DMS153 treated with DMSO at 0.1 percent for 48 hours (cell line): ENCODE measurements around the gene TGM6.

Experiments used
- DNase-seq: peaks from one replicate; lab custom pipeline; 2025; ENCODE audit not compliant: unreplicated experiment; lab: John Stamatoyannopoulos, UW

Gene TGM6

DNA sequence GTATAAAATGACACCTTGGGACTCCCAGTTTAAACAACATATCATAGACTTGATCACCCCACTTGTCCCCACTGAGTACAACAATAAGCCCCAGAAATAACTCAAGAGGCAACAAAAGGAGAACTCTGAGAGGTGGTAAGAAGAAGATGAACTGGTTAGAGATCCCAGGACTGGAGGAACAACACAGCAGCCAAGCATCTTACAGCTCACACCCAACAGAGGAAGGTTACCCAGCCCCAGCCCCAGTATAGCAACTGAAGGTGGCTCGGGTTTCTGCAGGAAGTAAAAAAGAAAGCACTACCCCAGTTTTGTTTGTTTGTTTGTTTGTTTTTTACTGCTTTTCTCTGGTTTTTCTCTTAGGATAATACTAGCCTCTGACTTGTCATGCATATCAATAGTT lies 17.1 kb upstream of the TGM6 start:
- DNase-seq, result no peak

DNA sequence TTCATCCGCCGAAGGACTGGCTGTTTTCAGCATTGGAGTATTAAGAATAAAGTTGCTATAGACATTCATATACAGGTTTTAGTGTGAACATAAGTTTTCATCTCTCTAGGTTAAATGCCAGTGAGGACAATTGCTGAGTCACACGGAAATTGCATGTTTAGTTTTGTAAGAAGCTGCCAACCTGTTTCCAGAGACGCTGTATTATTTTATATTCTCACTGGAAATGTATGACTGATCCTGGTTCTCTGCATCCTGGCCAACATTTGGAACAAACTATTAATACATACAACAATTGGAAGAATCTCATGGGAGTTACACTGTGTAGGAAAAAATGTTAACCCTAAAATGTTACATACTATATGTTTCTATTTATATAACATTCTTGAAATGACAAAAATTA lies 16.7 kb upstream of the TGM6 start:
- no peak for DNase-seq

DNA sequence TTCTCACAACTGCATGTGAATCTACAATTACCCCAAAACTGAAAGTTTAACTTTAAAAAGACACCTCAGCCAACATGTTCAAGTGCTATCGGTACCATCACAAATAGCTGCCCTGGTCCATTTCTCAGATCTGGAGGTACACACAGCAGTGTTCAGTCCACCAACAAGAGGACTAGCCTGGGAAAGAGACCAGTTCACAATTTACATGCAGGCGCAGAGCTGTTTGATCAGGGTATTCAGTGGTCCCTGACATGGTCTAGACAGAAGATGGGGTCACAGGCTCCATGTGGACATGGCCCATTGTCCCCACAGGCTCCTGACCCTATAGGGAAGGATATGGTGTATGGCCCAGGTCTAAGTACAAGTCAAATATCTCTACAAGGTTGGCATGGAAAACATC lies 15.6 kb upstream of the TGM6 start:
- no peak for DNase-seq

DNA sequence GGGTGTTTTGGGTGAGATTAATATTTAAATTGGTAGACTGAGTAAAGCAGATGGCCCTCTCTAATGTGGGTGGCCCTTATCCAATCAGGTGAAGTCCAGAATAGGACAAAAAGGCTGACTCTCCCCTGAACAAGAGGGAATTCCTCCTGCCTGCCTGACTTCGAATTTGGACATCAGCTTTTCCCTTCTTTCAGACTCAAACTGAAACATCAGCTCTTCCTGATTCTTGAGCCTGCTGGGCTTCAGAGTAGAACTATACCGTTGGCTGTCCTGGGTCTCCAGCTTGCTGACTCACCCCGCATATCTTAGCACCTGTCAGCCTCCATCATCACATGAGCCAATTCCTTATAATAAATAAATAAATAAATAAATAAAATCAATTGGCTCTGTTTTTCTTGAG lies 15.0 kb upstream of the TGM6 start:
- no peak for DNase-seq

DNA sequence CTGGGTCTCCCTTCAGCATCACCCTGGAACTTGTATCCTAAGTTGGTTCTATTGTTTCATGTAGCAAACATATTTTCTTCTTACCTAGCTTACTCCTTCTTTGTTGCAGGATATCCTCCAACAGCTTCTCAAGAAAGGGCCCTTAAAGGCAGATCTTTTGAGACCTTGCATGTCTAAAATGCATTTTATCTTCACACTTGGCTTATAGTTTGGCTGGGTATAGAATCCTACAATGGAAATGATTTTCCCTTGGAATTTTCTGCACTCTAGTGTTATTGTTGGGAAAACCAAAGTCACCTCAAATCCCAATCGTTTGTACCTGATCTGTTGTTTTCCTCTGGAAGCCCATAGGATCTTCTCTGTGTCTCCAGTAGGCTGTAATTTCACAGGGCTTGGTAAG lies 12.1 kb upstream of the TGM6 start:
- no peak for DNase-seq

DNA sequence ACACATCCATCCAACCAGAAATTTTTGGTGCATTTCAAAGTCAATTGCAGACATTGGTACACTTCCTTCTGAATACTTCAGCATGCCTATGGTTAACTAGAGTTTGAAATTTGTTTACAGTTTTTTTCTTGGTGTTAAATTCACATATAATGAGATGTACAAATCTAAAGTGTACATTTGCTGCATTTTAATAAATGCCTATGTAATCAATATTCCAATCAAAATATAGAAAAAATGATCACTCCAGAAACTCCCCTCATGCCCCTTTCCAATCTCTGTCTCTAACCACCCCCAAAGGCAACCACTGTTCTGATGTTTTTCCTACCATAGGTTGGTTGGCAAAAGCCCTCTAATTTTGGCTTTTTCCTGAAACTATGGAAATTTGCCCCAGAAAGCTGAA lies 7.6 kb upstream of the TGM6 start:
- no peak for DNase-seq

DNA sequence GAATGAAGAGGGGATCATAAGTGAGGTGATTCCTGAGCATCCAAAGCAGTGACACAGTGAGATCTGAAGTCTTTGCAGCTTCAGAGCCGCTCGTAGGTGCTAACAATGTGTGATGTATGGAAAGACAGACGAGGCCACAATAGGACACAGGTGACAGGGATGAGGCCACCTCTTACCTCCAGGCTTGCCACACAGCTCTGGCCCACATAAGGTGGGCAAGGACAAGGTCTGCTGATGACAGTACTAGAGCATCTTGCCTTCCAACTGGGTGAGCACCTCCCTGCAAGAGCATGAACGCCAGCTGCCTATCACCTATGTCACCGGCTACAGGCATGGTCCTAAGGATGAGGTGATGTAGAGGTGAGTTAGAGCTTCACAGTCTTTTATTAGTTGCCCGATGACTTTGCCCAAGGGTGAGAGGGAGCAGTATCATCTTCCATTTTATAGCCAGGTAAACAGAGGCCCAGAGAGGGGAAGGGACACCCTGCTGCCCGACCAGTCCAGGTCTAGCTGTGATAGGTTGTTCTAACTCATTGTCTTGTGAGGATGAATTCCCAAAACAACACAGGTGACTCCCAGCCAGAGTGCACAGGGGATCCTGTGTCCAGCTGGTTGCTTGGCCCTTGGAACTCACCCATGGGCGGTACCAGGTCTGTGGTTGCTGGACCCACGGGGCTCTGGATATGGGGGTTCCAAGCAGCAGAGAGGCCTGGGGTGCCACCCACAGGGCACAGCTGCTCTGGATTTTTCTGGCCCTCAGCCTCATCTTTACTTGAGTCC lies 6.2 kb upstream of the TGM6 start:
- DNase-seq, result no peak

DNA sequence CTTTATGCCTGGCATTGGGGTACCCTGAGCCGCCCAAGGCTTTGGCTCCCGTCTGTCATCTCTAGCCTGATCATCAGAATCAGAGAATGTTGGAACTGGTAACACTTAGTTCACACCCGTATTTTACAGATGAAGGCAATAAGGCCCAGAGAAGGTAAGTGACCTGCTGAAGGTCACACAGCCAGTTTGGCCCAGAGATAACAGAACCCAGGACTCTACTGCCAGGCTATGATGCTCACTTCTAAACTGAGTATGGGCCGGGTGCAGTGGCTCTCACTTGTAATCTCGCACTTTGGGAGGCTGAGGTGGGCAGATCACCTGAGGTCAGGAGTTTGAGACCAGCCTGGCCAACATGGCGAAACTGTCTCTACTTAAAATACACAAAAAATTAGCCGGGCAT lies 1.8 kb upstream of the TGM6 start:
- DNase-seq, result no peak

DNA sequence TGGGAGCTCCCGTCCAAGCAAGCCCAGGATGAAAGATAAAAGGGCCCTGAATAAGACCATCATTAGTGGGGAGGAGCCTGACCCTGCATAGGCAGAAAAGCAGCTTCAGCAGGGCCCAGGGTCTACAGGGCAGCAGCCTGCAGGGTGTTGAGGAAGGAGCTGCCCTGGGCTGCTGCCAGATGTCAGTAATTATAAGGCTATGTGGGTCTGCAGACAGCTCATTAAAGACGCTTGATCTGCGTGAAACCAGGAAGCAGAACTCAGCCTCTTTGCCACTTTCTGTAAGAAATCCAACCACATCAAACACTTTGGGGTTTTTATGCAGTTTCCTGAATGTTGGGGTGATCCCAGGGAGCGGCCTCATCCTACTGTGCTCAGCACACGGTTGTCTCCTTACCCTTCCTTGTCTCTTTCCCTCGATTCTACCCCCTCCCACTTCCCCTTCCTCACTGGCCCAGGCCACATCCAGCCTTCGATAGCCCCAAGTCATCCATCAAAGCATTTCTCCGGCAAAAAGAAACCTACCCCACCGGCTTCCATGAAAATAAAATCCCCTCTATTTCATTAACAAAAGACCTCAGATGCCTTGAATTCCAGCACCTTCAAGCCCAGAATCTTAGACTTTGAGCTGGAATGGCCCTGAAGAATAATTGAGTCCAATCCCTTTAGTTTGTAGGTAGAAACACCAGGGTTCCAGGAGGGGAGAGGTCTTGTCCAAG lies 1.0 kb upstream of the TGM6 start:
- DNase-seq, result no peak

DNA sequence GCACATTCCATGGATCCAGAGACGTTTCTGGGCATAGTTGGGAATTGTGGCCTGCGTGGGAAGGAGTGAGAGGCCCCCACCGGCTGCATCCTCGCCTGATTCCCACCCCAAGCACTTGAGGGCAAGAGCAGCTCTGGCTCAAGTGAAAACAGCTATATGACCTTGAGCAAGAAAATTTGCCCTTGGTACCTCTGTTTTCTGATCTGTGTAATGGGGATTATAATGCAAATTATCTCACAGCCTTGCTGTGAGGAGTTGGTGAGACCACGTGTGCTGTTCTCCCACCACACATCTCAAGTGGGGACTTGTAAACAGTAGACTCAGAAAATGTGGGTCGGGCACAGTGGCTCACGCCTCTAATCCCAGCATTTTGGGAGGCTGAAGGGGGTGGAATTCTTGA lies 602 bp downstream of the TGM6 start:
- no peak for DNase-seq

DNA sequence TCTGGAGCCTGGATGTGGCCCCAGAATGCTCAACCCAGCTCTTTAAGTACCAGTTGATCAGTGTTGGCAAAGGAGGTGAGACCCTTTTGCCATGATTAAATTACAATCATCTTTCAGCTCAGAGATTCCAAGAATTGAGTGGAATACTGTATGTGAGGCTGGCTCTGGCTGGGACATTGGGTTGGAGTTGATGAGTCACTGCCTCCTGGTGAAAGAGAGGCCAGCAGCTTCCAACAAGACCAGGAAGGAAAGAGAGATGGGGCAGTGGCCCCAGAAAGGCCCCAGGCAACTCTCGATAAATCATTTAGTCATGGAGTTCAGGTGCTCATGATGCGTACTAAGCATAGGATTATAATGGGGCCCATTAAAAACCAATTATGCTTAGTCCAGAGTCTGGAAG lies 2.1 kb downstream of the TGM6 start:
- DNase-seq, result no peak

DNA sequence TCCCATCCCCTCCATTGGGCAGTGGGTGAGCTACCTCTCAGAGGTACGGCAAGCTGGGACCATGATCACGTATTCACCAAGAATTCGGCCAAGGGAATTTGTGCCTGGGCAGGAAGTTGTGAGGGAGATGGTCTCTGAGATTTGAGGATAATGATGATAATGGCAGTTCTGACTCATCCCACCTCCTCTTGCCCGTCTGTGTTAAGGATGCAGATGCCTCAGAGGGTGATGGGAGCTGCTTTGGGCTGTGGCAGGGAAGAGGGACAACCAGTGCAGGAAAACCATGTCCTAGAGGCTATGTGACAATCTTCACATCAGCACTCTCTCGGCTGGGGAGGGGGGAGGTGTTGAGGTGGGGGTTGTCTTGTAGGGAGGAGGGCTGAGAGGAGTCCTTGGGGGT lies 4.3 kb downstream of the TGM6 start:
- DNase-seq, result no peak

DNA sequence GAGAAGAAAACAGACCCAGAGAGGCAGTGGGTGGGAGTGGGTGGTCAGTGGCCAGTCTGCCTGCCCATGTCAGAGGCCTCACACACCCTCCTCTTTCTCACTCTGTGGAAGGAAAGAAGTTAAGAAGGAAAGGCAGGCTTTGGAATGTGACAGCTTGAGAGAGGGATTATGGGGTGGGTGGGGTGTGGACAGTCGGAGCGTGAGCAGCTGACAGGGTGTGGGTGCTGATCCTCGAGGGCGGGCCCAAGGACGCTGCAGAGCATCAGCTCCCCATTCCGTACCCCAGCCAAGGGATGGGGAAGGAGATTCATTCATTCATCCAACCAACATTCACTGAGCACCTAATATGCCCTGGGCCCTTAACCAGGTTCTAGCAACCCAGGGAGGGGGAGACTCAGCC lies 4.8 kb downstream of the TGM6 start:
- DNase-seq, result no peak

DNA sequence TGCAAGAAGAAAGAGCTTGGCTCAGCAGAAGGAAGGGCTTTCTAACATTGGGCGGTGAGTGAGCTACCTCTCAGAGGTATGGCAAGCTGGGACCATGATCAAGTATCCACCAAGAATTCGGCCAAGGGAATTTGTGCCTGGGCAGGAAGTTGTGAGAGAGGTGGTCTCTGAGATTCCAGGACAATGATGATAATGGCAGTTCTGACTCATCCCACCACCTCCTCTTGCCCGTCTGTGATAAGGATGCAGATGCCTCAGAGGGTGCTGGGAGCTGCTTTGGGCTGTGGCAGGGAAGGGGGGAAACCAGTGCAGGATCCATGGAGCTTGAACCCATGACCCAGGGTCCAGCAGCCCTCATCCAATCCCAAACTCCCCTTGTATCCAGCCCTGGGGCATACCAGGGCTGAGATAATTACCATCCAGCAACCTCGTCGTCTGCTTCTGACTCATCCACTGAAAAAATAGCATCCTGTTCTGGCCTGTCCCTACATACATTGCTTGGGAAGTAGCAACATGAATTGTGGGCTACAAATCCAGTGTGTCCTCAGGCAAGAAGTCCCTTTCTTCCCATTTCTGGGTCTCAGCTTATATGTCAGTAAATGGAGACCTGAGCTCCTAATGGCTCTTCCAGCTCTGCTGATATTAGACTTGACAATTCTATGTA lies 5.9 kb downstream of the TGM6 start:
- no peak for DNase-seq

DNA sequence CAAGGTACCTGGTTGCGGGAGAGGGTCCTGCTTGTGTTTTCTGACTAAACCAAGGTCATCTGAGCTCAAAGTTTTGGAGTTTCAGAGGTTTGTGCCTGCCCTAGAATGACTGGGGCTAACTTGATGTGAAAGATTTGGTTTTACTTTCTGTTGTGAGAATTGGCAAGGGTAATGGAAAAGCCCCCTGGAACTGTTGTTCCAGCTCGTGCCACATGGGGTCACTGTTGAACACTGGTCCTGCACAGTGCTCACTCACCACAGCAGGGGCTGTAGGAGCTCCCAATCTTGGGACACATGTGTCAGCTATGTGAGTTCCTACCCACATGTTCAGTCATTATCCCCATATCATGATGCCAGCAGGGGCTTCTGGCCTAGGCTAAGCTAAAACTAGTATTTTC lies 6.5 kb downstream of the TGM6 start:
- DNase-seq, result no peak

DNA sequence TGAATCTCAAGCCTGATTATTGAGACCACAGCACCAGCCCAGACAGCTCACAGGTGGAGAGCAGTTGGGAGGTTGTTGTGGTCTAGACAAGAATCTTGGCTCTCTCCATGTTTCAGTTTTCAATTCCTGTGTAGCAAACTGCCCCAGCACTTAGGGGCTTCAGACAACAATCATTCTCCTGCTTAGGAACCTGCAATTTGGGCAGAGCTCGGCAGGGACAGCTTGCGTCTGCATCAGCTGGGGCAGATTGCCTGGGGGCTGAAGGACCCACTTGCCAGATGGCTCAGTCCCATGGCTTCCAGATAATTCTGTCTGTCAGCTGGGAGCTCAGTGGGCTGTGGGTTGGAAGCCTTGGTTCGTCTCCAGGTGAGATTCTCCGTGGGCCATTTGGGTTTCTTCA lies 6.9 kb downstream of the TGM6 start:
- no peak for DNase-seq

DNA sequence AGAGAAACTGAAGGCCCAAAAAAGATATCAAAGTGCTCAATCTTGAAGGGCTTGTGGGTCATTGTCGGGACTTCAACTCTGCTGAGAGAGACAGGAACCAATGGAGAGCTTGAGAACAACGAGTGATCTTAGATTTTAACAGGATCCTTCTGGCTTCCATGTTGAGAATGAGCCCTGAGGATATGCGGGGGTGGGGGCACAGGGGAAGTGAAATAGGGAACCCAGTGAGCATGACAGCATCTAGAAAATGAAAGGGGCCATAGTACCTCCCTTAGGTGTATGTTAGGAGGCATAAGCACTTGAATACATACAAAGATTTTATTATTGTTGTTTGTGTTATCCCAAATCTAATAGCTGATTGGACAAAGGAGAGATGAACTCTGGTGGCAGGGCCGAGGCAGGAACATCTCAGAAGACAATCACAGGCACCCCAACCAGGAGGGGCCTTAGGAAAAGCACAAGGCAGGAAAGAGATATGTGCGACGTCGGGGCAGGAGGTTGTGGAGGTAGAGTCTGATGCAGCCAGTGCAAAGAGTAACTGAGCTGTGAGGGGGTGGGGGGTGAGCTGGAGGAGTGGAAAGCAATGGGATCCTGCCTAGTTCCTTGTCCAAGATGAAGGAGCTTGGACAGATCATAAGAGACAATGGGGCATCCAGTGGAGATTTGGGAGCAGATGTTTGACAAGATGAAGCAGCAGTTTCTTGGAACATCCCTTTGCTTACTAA lies 10.4 kb downstream of the TGM6 start:
- no peak for DNase-seq

DNA sequence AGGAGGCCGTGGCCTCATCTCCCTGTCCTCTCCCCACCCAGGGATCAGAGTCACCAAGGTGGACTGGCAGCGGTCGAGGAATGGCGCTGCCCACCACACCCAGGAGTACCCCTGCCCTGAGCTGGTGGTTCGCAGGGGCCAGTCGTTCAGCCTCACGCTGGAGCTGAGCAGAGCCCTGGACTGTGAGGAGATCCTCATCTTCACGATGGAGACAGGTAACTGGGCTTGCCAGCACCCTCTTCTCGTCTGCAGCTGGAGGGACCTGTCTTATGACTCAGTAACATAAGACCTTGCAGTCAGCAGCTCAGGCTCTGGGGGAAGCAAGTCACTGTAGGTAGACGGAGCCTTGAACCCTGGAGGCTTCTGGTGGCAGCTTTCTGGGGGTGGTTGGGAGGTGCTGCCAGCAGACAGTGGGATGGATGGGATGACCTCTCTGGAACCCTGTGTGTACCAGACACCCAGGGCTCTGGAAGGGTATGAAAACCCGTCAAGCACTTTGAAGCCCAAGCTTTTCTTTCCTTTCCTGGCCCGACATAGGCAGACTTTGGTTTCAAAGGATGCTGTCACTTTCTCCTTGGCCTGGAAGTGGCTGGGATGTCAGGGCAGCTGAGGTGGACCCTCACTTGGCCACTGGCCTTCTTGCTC lies 13.8 kb downstream of the TGM6 start:
- DNase-seq, result no peak

DNA sequence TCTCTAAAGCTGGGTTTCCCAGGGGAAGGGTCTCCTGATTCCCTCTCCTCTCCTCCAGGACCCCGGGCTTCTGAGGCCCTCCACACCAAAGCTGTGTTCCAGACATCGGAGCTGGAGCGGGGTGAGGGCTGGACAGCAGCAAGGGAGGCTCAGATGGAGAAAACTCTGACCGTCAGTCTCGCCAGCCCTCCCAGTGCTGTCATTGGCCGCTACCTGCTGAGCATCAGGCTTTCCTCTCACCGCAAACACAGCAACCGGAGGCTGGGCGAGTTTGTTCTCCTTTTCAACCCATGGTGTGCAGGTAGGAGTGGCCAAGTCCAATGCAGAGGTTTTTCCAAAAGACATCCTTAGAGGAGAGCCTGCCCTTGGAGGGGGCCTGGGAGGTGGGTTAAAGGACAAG lies 14.4 kb downstream of the TGM6 start:
- no peak for DNase-seq

DNA sequence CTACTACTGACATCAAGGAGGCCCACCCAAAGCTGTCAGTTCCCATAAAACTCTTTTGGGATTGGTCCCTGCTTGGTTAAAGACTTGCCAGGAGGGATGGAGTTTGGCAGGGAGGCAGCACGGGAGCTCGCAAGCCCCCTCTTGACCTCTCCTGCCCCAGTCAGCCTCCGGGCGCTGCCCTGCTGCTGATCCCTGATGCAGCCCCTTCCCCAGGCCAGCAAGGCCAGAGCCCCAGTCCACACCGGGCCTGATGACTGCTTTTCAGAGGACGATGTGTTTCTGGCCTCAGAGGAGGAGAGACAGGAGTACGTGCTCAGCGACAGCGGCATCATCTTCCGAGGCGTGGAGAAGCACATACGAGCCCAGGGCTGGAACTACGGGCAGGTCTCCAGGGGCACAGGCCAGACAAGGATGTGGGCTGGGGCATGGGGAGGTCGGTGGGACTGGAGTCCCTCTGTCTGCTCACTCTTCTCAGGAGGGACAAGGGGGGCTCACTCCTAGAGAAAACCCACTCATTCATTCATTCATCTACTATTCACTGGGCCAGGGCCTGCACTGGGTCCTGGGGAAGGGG lies 15.6 kb downstream of the TGM6 start:
- no peak for DNase-seq

DNA sequence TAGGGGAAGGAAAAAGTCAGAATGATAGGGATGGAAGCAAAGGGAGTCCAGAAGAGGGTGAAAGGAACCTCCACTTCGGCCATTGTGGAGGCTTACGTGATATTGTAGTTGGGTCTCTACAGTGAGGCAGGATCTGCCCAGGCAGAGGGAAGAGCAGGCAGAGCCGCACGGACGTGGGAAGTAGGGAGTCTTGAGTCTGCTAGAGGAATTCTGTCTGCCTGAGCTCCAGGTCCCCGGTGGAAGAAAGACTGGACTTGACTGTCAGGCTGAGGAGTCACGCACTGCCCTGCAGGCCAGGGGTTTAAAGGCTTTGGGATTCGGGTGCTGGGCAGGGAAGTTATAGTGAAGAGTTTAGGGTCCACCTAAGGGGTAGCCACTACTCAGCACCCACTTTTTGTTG lies 16.4 kb downstream of the TGM6 start:
- no peak for DNase-seq
